ENCODE measurements around the gene PCF11.

DNA sequence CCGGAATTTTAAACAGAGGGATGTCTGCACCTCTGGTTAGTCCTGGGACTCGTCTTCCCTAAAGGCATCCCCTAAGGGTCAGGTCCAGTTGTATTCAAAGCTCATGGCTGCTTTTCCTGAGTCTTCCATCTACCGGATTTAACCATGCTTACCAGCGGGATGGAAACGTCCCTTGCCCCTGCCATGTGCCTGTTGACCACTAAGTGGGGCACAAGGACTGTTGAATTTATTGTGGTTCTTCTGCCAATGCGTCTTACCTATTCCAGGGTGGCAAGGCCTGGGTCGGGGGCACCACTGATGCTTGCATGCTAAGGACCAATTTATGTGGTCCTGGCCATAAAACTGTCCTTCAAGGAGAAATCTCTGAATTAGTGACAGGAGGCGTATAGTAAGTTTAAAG, 62.2 kb downstream of the PCF11 start:
- TF ChIP-seq POLR2AphosphoS5 (IDR thresholded peaks at IDR 0.05; ENCODE audit: low read depth, low read length) (no peak), TAF1 (IDR thresholded peaks at IDR 0.05; ENCODE audit: borderline replicate concordance, insufficient read depth, low read length) (no peak), SIN3A (IDR thresholded peaks at IDR 0.05; ENCODE audit: borderline replicate concordance, insufficient read depth, low read length) (no peak)
- TF ChIP-seq, protein P1, sequence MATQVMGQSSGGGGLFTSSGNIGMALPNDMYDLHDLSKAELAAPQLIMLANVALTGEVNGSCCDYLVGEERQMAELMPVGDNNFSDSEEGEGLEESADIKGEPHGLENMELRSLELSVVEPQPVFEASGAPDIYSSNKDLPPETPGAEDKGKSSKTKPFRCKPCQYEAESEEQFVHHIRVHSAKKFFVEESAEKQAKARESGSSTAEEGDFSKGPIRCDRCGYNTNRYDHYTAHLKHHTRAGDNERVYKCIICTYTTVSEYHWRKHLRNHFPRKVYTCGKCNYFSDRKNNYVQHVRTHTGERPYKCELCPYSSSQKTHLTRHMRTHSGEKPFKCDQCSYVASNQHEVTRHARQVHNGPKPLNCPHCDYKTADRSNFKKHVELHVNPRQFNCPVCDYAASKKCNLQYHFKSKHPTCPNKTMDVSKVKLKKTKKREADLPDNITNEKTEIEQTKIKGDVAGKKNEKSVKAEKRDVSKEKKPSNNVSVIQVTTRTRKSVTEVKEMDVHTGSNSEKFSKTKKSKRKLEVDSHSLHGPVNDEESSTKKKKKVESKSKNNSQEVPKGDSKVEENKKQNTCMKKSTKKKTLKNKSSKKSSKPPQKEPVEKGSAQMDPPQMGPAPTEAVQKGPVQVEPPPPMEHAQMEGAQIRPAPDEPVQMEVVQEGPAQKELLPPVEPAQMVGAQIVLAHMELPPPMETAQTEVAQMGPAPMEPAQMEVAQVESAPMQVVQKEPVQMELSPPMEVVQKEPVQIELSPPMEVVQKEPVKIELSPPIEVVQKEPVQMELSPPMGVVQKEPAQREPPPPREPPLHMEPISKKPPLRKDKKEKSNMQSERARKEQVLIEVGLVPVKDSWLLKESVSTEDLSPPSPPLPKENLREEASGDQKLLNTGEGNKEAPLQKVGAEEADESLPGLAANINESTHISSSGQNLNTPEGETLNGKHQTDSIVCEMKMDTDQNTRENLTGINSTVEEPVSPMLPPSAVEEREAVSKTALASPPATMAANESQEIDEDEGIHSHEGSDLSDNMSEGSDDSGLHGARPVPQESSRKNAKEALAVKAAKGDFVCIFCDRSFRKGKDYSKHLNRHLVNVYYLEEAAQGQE (IDR thresholded peaks at IDR 0.05; ENCODE audit: insufficient read depth in 1 of 2, low read depth in 2 of 2, low read length in 2 of 2), result no peak

All from PFSK-1 (cell line).